HEK293 (cell line): ENCODE measurements around the gene E2F1.

Source experiments
- CTCF ChIA-PET: fragments of 350-600 bp; formaldehyde crosslinking; extraction: SDS; loops from one replicate; lab custom pipeline; 2021; ENCODE audit warnings: antibody characterized with exemption; lab: Yijun Ruan, JAX
- POLR2A ChIA-PET: fragments of 300-600 bp; formaldehyde crosslinking; extraction: SDS; loops from one replicate; lab custom pipeline; 2020; ENCODE audit warnings: antibody characterized with exemption, inconsistent platforms; lab: Yijun Ruan, JAX
- H3K27ac ChIP-seq: fragments of 200-500 bp; sonication (Bioruptor generic); 2 replicates; pipeline ENCODE4 v1.5.1; 2014; ENCODE audit warnings: low read depth, low read length, control low read depth, inconsistent platforms; ENCODE audit errors: extremely low read depth
- H3K36me3 ChIP-seq, 2 experiments: fragments of 200-500 bp in 1 of 2; sonication (Bioruptor generic) in 1 of 2; 1 replicate in 1 of 2; 2 replicates in 1 of 2; pipeline ENCODE4 v1.5.1; 2014 to 2017; ENCODE audit warnings: inconsistent platforms in 2 of 2, low read length in 2 of 2; ENCODE audit not compliant: control insufficient read depth in 2 of 2, insufficient read depth in 1 of 2
- H3K4me1 ChIP-seq: fragments of 200-500 bp; sonication (Bioruptor generic); 2 replicates; pipeline ENCODE4 v1.5.1; 2014; ENCODE audit warnings: mild to moderate bottlenecking, low read length, inconsistent platforms; ENCODE audit not compliant: control insufficient read depth, insufficient read depth
- H3K4me3 ChIP-seq: 2 replicates; pipeline ENCODE4 v1.5.1; 2011; ENCODE audit warnings: low read depth, mild to moderate bottlenecking, control low read depth, low read length, moderate library complexity
- H3K9me3 ChIP-seq: fragments of 200-500 bp; sonication (Bioruptor generic); 2 replicates; pipeline ENCODE4 v1.5.1; 2014; ENCODE audit warnings: low read depth, low read length, inconsistent platforms; ENCODE audit not compliant: control insufficient read depth, insufficient read depth
- BCL11B ChIP-seq: fragments of 450-650 bp; formaldehyde crosslinking; IDR thresholded peaks from 2 replicates; pipeline ENCODE4 v1.5.1; 2016; ENCODE audit warnings: low read depth, missing biosample characterization, missing genetic modification characterization
- GLIS2 ChIP-seq: fragments of 450-650 bp; formaldehyde crosslinking; IDR thresholded peaks from 2 replicates; pipeline ENCODE4 v1.5.1; 2016; ENCODE audit warnings: missing biosample characterization, missing genetic modification characterization
- MYNN ChIP-seq: fragments of 450-650 bp; formaldehyde crosslinking; IDR thresholded peaks from 2 replicates; pipeline ENCODE4 v1.5.1; 2016; ENCODE audit warnings: missing biosample characterization, missing genetic modification characterization, borderline replicate concordance
- SCRT2 ChIP-seq: fragments of 450-650 bp; formaldehyde crosslinking; IDR thresholded peaks from 2 replicates; pipeline ENCODE4 v1.5.1; 2016; ENCODE audit warnings: missing biosample characterization, missing genetic modification characterization
- ZBTB8A ChIP-seq: fragments of 450-650 bp; formaldehyde crosslinking; IDR thresholded peaks from 2 replicates; pipeline ENCODE4 v1.5.1; 2016; ENCODE audit warnings: missing biosample characterization, missing genetic modification characterization
- ZEB2 ChIP-seq: fragments of 450-650 bp; formaldehyde crosslinking; IDR thresholded peaks from 2 replicates; pipeline ENCODE4 v1.5.1; 2016; ENCODE audit warnings: missing biosample characterization, missing genetic modification characterization
- ZFP69B ChIP-seq: fragments of 450-650 bp; formaldehyde crosslinking; IDR thresholded peaks from 2 replicates; pipeline ENCODE4 v1.5.1; 2016; ENCODE audit warnings: missing biosample characterization, missing genetic modification characterization
- ZNF169 ChIP-seq: fragments of 450-650 bp; formaldehyde crosslinking; IDR thresholded peaks from 2 replicates; pipeline ENCODE4 v1.5.1; 2016; ENCODE audit warnings: missing biosample characterization, missing genetic modification characterization
- ZNF175 ChIP-seq: fragments of 450-650 bp; formaldehyde crosslinking; IDR thresholded peaks from 2 replicates; pipeline ENCODE4 v1.5.1; 2016; ENCODE audit warnings: missing biosample characterization, missing genetic modification characterization
- TF ChIP-seq, protein P1 (sequence below): fragments of 450-650 bp; formaldehyde crosslinking; IDR thresholded peaks from 2 replicates; pipeline ENCODE4 v1.5.1; 2016; ENCODE audit warnings: missing biosample characterization, missing genetic modification characterization
- TF ChIP-seq, protein P2 (sequence below): fragments of 450-650 bp; formaldehyde crosslinking; IDR thresholded peaks from 2 replicates; pipeline ENCODE4 v1.5.1; 2016; ENCODE audit warnings: missing biosample characterization, missing genetic modification characterization
- TF ChIP-seq, protein P3 (sequence below): fragments of 450-650 bp; formaldehyde crosslinking; IDR thresholded peaks from 2 replicates; pipeline ENCODE4 v1.5.1; 2016; ENCODE audit warnings: missing biosample characterization, missing genetic modification characterization
- TF ChIP-seq, protein P4 (sequence below): fragments of 450-650 bp; formaldehyde crosslinking; optimal IDR thresholded peaks from 2 replicates; pipeline ENCODE3; 2016; ENCODE audit warnings: missing biosample characterization, mild to moderate bottlenecking, missing genetic modification characterization
- TF ChIP-seq, protein P5 (sequence below): fragments of 450-650 bp; formaldehyde crosslinking; IDR thresholded peaks from 2 replicates; pipeline ENCODE4 v1.5.1; 2016; ENCODE audit warnings: missing biosample characterization, missing genetic modification characterization

Gene E2F1

DNA sequence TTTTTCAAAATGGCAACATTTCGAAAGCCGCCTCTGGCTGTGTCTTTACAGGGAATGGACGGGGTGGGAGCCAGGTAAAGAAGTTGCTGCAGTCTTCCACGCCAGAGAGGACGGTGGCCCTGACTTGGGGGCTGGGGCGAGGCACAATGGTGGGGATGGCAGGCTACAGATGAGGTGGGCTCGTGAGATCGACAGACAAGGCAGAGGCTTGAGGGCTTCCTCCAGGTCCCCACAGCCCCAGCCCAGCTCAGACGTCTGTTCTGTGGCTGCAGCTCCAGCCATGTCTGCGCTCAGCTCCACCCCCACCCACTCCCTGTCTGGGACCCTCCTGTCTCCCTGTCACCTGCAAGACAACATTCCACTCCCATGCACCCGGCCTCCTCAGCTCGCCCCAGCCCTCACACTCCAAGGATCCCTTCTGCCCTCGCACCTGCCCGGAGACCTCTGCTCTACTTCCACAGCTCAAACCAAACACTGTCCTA lies 31.5 kb downstream of the E2F1 start (continued):
- TF ChIP-seq, protein P1, sequence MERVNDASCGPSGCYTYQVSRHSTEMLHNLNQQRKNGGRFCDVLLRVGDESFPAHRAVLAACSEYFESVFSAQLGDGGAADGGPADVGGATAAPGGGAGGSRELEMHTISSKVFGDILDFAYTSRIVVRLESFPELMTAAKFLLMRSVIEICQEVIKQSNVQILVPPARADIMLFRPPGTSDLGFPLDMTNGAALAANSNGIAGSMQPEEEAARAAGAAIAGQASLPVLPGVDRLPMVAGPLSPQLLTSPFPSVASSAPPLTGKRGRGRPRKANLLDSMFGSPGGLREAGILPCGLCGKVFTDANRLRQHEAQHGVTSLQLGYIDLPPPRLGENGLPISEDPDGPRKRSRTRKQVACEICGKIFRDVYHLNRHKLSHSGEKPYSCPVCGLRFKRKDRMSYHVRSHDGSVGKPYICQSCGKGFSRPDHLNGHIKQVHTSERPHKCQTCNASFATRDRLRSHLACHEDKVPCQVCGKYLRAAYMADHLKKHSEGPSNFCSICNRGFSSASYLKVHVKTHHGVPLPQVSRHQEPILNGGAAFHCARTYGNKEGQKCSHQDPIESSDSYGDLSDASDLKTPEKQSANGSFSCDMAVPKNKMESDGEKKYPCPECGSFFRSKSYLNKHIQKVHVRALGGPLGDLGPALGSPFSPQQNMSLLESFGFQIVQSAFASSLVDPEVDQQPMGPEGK (tag by site-specific recombination) = no peak
- no peak for TF ChIP-seq GLIS2 (tag by site-specific recombination)

DNA sequence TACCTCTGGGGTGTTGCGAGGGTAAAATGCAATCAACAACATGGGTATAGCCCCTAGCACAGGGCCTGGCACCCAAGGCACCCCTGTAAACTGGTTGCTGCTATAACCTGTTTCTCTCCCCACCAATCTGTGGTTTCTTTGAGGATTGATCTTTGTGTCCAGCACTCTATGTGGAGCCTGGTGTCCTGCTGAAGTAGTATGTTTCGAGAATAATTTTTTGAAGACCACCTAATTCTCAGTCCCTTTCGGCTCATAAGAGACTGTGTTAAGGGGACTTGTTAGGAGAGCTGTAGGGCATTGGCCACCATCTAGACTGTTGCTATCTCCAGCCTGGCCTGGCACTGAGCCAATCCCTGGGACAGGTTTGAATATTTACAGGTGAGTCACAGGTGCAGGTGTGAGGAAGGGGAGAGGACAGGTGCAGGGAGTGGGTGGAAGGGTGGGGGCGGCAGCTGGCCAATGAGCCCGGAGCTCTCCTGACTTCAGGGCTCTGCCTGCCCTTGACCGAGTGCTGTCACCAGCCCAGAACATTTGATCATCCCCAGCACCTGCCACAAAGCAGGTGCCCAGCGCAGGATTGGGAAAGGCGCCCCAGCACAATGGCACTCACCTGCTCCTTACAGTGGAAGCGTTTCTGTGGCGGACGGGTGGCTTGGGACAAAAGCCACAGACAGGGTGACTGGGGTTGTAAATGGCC lies 32.1 kb downstream of the E2F1 start:
- no peak for TF ChIP-seq BCL11B (tag by site-specific recombination)
- TF ChIP-seq, protein P2, sequence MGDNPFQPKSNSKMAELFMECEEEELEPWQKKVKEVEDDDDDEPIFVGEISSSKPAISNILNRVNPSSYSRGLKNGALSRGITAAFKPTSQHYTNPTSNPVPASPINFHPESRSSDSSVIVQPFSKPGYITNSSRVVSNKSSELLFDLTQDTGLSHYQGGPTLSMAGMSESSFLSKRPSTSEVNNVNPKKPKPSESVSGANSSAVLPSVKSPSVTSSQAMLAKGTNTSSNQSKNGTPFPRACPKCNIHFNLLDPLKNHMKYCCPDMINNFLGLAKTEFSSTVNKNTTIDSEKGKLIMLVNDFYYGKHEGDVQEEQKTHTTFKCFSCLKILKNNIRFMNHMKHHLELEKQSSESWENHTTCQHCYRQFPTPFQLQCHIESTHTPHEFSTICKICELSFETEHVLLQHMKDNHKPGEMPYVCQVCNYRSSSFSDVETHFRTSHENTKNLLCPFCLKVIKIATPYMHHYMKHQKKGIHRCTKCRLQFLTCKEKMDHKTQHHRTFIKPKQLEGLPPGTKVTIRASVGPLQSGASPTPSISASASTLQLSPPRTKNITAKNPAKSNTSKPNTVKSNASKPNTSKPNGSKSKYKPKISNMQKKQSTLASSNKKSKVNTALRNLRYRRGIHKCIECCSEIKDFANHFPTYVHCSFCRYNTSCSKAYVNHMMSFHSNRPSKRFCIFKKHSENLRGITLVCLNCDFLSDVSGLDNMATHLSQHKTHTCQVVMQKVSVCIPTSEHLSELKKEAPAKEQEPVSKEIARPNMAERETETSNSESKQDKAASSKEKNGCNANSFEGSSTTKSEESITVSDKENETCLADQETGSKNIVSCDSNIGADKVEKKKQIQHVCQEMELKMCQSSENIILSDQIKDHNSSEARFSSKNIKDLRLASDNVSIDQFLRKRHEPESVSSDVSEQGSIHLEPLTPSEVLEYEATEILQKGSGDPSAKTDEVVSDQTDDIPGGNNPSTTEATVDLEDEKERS (tag by site-specific recombination) = no peak
- TF ChIP-seq, protein P3, sequence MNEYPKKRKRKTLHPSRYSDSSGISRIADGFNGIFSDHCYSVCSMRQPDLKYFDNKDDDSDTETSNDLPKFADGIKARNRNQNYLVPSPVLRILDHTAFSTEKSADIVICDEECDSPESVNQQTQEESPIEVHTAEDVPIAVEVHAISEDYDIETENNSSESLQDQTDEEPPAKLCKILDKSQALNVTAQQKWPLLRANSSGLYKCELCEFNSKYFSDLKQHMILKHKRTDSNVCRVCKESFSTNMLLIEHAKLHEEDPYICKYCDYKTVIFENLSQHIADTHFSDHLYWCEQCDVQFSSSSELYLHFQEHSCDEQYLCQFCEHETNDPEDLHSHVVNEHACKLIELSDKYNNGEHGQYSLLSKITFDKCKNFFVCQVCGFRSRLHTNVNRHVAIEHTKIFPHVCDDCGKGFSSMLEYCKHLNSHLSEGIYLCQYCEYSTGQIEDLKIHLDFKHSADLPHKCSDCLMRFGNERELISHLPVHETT (tag by site-specific recombination) = no peak
- TF ChIP-seq ZFP69B (tag by site-specific recombination) = no peak
- TF ChIP-seq, protein P4, sequence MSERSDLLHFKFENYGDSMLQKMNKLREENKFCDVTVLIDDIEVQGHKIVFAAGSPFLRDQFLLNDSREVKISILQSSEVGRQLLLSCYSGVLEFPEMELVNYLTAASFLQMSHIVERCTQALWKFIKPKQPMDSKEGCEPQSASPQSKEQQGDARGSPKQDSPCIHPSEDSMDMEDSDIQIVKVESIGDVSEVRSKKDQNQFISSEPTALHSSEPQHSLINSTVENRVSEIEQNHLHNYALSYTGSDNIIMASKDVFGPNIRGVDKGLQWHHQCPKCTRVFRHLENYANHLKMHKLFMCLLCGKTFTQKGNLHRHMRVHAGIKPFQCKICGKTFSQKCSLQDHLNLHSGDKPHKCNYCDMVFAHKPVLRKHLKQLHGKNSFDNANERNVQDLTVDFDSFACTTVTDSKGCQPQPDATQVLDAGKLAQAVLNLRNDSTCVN (tag by site-specific recombination) = no peak
- TF ChIP-seq ZNF169 (tag by site-specific recombination) = no peak
- no peak for TF ChIP-seq ZBTB8A (tag by site-specific recombination)
- 0 out of 2 replicates have a peak, but pooled peaks have one; percentile 20 for TF ChIP-seq SCRT2 (tag by site-specific recombination)
- peak; percentile 85 for TF ChIP-seq ZEB2 (tag by site-specific recombination)
- no peak for TF ChIP-seq ZNF175
- TF ChIP-seq MYNN (tag by site-specific recombination) = no peak
- TF ChIP-seq, protein P5, sequence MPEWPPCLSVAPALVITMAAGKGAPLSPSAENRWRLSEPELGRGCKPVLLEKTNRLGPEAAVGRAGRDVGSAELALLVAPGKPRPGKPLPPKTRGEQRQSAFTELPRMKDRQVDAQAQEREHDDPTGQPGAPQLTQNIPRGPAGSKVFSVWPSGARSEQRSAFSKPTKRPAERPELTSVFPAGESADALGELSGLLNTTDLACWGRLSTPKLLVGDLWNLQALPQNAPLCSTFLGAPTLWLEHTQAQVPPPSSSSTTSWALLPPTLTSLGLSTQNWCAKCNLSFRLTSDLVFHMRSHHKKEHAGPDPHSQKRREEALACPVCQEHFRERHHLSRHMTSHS (tag by site-specific recombination) = no peak
- TF ChIP-seq, all 188 proteins: peak for 2
- H3K27ac ChIP-seq = no peak overlapping the region
- H3K4me1 ChIP-seq = no peaks in the 10 kb centered on the region
- no peak overlapping the region for H3K4me3 ChIP-seq
- H3K9me3 ChIP-seq = no peaks in the 10 kb centered on the region
- CTCF ChIA-PET = interaction anchor here (0.6 to 2.7 kb wide), 28 partner anchors 9 to 313 kb away, joined by 3 to 16 read pairs (median 3); partner anchors contain the start of genes ACTL10, CDK5RAP1 and PXMP4
- POLR2A ChIA-PET = interaction anchor here (0.5 to 3.5 kb wide), 4 partner anchors 10 to 165 kb away, joined by 3 to 23 read pairs (median 5); partner anchors contain the start of gene ACTL10
- peaks cover 0 to 27% of the 10 kb centered on the region in 2 experiments; a peak in 1 of 3 replicates for H3K36me3 ChIP-seq
